ENCODE results near the gene WDFY2.

Gene WDFY2

DNA sequence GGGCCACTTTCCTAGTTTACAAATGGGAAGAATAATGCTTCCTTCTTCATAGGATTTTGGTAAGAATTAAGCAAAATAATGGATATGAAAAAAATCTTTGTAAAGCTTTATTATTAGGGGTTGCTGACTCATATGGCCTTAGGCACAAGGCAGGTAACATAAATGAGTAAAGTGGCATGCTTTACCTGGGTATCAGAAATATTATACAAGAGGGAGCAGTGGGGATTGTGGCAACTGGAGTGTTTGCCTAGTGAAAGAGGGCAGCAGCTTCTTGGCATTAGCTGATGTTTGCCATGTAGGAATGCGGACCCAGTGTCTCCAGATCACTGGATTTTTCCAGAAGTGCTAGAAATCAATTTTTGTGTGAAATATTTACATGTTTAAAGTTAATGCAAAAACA is 19.5 kb downstream of the WDFY2 start:
- no peak for DNase-seq

DNA sequence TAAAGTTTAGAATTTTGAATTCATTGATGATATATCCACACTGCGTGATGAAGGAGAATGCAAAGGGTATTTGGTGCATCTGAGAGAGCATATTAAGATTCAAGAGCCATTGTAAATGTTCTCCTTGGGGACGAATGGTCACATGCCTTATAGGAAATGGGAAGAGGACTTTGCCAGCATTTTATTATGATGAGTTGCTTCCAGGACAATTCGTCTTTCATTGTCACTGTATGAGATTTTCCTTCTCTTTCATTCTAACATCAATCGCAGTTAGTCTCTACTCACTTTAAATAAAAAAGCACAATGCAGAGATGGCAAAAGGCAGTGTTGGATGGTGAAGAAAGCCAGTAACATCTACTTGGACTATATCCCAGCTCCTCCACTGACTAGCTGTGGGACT is 21.4 kb downstream of the WDFY2 start:
- DNase-seq: no peak

GRCh38 chr13:51607165-51607564 is 22.9 kb downstream of the WDFY2 start:
- DNase-seq: no peak

DNA sequence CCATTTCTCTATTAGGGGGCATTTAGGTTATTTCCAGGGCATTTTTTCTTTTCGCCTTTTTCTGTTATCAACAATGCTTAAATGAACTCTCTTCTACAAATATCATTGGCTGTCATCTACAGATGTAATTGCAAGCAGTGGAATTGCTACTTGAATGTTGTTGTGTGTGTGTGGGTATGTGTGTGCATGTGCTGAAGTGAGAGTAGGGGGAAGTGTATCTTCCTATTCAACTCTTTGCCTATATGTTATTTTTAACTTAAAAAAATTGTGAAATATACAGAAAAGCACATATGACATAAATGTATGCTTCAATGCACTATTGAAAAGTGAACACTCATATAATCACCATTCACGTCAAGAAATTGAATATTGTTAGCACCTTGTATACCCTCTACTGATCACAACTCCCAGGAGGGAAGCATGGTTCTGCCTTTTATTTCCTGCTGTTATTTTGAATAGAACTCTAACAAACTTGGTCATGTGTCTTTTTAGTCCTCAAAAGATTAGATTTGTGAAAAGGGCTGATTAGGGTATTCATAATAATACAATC is 24.7 kb downstream of the WDFY2 start:
- no peak for DNase-seq

- DNase-seq: no peak
Observed at GRCh38 chr13:51612867-51613266, 28.6 kb downstream of the WDFY2 start.

DNA sequence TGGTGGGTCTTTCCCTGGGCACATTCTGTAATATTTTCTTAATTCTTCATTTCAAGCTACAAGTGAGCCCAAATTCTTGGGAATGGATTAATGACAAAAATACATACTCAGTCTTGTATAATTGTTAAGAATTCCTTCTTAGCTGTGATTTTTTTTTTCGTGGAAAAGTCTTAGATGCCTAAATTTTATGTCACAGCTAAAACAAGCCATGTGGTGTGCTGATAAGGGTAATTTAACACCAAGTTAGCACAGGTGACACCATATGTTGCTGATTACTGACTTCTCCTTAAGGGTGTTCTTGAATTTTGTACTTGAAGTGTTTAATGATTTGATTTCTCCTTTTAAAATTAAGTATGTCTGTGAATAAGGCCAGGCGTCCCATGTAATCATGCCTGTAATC is 29.3 kb downstream of the WDFY2 start:
- no peak for DNase-seq

DNA sequence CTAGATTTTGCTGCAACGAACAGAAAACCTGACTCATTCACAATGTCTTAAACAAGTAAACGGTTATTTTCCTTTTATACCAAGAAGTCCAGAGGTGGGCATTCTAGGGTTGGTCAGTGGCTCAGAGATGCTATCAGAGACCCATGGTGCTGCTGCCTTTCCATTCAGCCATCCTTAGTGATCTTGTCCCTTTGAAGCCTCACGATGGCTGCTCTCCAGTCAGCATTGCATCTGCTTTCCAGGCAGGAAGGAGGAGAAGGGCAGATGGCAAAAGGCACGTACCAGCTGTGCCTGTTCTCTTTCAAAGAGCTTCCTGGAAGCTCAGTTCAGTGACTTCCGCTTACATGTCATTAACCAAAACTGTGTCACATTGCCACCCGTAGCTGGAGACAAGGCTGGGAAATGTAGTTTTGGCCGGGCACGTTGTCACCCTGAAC is 30.1 kb downstream of the WDFY2 start:
- DNase-seq: peak; percentile 39

DNA sequence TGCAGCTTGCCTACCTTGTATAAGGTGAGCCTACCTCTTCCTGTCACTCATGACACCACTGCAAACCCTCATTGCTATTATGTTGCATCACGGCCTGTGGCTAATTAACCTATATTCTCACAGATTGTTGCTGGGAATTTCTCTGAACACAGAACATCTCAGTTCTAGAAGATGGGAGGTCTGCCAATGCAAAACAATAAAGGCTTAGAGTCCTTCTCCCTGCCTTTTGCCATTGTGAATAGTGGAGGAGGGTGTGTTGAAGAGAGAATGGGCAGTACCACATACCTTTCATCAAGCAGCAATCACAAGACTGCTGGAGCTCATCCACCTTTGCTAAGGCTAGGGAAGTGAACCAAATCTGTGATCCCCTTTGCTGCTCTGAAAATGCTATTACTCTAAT is 34.4 kb downstream of the WDFY2 start:
- no peak for DNase-seq

DNA sequence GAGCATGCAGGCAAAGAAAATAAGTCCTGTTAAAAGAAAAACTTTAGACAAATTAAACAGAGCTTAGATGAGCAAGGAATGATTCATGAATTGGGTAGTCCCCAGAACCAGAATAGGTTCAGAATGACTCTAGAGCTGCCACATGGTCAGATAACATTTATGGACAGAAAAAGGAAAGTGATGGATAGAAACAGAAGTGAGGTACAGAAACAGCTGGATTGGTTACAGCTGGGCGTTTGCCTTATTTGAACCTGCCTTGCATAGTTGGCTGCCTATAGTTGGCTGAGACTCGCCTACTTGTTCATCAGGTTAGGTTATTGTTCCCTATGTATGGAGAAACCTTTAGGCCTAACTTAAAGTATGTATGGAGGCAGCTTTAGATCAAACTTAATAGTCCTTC is 35.4 kb downstream of the WDFY2 start:
- no peak for DNase-seq

DNA sequence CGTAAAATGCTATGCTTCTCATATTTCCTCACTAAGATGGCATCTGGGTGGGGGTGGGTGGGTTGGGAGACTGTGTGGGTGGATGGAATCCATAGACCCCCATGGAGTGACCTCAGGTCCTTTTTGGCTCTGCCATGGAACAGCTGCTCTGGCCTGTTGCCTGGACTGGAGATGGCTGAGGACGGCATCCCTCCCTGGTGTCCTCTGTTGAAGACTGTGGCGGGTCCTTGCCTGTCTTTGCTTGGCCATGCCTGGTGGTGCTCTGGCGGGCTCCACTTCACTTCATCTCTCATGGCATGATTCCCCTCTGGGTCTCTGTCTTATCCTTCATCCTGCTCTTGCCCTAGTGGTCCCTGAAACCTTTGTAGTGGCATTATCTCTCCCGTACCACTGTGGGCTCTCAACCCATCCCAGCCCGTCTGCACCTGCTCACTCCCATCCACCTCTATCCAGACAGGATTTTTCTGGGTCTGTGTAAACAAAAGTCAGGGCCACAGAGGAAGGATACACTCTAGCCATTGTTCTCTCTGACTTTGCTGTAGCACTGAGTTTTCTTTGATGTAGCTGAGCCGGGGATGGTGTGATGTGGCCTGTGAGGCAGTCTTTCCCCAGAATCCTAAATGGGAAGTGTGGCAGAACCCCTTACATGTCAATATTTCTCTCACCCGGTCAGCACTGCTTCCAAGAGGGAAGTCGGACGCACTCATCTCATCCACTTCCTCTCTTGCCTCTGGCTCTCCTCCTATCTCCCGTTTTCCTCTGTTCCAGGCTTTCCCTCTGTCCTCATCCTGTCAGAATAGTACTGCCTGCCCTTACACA is 36.1 kb downstream of the WDFY2 start:
- DNase-seq: no peak

DNA sequence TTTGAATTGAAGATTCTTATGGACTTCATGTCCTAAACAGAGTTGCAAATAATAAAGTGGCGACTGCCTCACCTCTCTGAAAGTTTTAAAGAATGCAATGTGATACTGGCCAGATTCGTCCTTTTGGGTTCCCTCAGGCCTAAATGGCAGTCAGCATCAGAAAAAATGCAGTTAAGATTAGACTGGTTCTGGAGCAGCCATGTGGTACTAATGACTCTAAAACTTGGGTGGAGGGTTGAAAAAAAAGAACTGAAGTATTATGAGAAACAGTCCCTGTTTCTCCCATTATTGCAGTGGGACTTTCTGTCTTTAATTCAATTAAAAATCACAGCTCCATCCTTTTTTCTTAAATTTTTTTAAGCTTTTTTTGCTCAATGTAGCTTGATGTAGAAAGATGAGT is 37.3 kb downstream of the WDFY2 start:
- no peak for DNase-seq

DNA sequence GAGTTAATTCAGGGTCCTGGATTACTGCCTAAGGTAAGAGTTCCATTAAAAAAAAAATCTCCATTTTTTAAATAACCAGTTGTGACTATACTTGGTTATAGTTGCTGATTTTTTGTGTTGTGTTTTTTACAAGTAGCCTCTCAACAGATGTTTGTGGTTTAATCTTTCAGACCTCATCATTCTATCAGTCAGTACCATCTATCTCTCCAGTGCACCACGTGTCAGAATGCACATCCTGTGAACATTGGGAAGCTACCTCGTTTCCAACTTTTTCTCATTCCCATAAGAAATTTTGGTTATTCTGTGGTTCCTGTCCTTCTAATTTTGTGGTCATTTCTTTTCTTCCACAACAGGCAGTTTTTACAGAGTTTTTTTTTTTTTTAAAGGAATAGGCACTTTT is 39.2 kb downstream of the WDFY2 start:
- no peak for DNase-seq

- no peak for DNase-seq
Observed at GRCh38 chr13:51624207-51624606, 39.9 kb downstream of the WDFY2 start.

DNA sequence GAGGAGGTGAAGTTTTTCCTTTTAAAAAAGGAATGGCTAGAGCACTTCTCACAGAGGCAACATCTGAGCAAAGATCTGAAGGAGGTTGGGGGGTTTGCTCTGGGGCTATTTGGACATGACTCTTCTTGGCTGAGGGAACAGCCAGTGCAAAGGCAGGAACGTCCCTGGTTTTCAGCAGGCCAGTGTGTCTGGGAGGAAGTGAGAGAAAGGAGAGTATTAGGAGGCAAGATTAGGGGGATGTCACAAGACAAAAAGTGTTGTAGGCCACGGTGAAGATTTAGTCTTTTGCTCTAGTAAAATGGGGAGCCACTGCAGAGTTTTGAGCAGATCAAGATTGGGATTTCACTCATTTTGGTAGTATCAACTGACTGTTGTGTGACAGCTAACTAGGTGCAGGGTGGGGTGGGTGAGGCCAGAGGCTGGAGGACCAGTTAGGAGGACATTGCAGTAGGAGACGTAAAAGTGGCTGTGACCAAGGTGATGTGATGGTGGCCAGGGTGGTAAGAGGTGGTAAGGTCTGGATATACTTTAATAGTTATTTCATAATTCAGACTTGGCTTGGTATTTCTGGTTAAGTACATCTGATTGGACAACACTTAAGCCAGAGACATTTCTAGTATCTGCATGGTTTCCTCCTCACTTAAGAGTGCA is 40.6 kb downstream of the WDFY2 start:
- no peak for DNase-seq

- DNase-seq: no peak
Observed at GRCh38 chr13:51625555-51626345, 41.5 kb downstream of the WDFY2 start.

GRCh38 chr13:51626749-51627148 is 42.5 kb downstream of the WDFY2 start:
- DNase-seq: no peak

DNA sequence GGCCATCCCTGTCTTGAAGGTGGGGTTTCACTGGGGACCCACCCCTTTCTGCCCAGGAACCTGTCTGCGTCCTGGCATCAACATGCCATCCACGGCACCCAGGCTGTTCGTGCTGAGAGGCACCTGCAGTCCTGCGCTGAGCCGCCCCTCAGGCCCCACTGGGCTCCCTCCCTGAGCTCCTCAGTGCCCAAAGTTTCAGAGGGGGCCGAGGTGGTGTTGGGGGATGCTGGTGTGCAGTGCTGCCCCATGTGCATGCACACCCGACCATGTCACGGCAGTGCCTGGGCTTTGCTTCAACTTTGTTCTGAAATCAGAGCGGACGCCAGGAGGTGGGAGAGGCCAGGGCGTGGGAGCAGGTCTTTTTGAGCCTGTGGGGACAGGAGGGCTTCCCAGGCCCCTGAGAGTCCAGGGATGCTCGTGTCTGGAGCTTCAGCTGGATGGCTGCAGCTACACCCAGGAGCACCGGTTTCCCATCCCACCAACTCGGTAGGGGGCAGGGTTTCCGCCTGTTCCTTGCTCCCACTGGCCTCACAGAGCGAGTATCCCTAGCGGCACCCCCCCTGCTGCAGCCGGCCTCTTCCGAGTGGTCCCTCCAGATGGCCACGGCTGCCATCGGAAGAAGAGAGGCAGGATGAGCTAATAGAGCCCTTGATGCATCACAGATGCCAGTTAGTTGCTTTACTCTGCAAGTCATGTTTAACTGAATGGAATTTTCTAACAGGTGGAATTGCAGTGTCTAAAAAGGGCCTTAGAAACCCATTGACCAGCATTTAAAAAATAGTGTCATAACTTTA is 44.0 kb downstream of the WDFY2 start:
- no peak for DNase-seq

GRCh38 chr13:51629491-51630287 is 45.4 kb downstream of the WDFY2 start:
- no peak for DNase-seq

GRCh38 chr13:51630288-51630615 is 46.0 kb downstream of the WDFY2 start:
- DNase-seq: no peak

GRCh38 chr13:51632591-51633362 is 48.5 kb downstream of the WDFY2 start:
- no peak for DNase-seq
